Erythroblast (primary cell): ENCODE data around the gene KIAA1549.
"Not testable (repeated sequence)": the region's sequence is repeated elsewhere in the genome, so short reads cannot be mapped to it uniquely, and the experiment has no call there.

ENCODE experiments used
- DNase-seq, 2 experiments: peaks; one replicate each; lab custom pipeline; 2025; lab: John Stamatoyannopoulos, UW
- GATA1 ChIP-seq: IDR thresholded peaks from 2 replicates; pipeline ENCODE4 v1.6.1; 2011; ENCODE audit warnings: low read depth, mild to moderate bottlenecking, control low read depth, low read length, moderate library complexity
- POLR2A ChIP-seq: IDR thresholded peaks from 2 replicates; pipeline ENCODE4 v1.6.1; 2011; ENCODE audit warnings: mild to moderate bottlenecking, low read length

KIAA1549 gene

DNA sequence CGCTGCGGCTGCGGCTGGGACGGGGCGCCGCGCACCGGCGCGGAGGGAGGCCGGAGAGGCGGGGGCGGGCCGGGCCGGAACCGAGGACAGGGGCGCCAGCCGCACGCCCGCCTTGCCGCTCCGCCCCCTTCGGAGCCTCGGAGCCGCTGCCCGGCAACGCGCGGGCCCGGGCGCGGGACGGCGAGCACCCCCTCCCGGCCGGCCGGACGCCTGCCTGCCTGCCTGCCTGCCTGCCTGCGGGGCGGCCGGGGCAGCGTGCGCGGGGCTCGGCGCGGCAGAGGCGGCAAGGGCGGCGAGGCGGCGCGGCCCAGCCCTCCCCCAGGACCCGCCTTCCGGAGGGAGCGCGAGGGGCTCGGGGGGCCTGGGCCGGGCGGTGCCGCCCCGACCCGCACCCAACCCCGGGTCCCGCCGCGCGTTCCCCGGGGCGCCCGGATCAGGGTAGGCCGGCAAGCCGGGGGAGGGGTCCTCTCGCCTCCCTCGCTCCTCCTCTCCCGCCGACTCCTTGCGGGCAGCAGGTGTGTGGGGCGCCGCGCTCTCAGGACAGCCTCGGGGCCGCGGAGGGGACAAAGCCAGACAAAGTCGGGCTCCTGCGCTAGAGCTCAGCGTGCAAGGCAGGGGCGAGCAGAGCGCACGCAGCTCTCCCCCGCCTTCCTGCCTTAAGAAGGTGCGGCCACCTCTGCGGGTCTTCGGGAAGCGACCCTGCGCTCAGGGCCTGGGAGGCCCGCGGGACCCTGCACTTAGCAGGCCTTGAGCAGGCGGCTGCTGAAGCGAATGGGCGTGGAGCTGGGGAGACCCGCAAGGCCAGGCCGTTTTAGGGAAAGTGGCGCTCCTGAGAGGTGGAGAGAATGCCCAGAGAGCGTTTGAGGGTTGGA lies at the start of gene KIAA1549:
TSS of gene KIAA1549 (minus strand) at position 58 of the 872 bp plus-strand sequence. CDS start 120 bp downstream, outside the sequence.
- DNase-seq, result peak; percentile 77 to 83
- TF ChIP-seq GATA1 (no peak), POLR2A (no peak)

- TF ChIP-seq POLR2A (no peak), GATA1 (no peak)
- no peak for DNase-seq
These were observed 48.2 kb upstream of the KIAA1549 start for GRCh38 chr7:139029353-139029752.

- no peak for DNase-seq
- TF ChIP-seq POLR2A (no peak), GATA1 (no peak)
These were observed 45.4 kb upstream of the KIAA1549 start for GRCh38 chr7:139026551-139026950.

GRCh38 chr7:139025861-139026260 lies 44.7 kb upstream of the KIAA1549 start:
- DNase-seq, result not testable (repeated sequence)

DNA sequence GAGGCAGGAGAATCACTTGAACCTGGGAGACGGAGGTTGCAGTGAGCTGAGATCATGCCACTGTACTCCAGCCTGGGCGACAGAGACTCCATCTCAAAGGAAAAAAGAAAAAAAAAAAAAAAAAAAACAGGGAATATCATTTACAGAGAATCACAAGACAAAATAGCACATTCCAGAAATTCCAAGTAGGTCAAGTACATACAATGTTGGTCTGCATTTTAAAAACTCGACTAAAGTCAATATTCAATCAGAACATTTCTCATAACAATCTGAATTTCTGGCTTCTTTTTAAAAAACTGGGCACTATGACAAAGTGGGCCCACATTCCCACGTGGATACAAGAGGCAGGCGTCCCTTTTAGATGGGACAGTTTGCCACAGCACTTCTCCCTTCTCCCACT lies 41.9 kb upstream of the KIAA1549 start:
- DNase-seq, result no peak
- TF ChIP-seq POLR2A, result no peak
- TF ChIP-seq GATA1, result no peak

DNA sequence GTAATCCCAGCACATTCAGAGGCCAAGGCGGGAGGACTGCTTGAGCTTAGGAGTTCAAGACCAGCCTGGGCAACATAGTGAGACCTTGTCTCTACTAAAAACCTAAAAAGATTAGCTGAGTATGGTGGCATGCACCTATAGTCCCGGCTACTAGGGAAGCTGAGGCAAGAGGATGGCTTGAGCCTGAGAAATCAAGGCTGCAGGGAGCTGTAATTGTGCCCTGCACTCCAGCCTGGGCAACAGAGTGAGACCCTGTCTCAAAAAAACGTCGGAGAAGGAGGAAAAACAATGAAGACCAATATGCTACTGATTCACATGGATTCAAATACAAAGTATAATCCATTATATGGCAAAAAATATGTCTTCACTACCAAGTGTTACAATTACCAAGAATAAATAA lies 41.1 kb upstream of the KIAA1549 start:
- no peak for DNase-seq
- no peak for TF ChIP-seq POLR2A
- no peak for TF ChIP-seq GATA1

GRCh38 chr7:139018910-139019309 lies 37.7 kb upstream of the KIAA1549 start:
- TF ChIP-seq POLR2A, result no peak
- TF ChIP-seq GATA1, result no peak
- no peak for DNase-seq

DNA sequence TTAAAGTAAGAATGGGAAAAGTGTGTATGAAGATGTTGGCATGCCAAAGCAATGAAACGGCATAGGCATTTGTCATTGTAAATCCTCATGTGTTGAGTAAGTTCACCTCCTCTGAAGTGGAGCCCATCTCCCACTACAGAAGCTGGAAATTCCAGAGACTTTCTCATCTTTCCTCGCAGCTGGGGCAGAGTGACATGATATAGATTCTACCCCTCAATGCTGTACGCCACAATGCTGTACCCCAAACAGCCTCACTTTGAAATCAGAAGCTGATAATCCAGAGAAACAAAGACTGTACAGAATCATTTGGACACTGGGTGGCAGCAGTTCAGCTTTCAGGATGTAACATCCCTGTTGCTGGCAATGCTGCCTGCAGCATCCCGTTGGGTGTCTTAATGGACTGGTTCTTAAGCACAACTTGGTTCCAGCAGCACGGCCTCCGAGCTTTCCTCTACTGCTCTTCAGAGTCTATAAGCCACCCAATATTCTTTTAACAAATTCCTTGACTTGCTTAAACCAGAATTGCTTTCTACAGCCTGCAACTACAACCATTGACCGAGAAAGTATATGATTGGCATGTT lies 35.8 kb upstream of the KIAA1549 start:
- peak; percentile 75 to 83 for DNase-seq
- TF ChIP-seq POLR2A (no peak), GATA1 (no peak)

GRCh38 chr7:139011373-139011772 lies 30.2 kb upstream of the KIAA1549 start:
- no peak for DNase-seq
- TF ChIP-seq POLR2A (no peak), GATA1 (no peak)

DNA sequence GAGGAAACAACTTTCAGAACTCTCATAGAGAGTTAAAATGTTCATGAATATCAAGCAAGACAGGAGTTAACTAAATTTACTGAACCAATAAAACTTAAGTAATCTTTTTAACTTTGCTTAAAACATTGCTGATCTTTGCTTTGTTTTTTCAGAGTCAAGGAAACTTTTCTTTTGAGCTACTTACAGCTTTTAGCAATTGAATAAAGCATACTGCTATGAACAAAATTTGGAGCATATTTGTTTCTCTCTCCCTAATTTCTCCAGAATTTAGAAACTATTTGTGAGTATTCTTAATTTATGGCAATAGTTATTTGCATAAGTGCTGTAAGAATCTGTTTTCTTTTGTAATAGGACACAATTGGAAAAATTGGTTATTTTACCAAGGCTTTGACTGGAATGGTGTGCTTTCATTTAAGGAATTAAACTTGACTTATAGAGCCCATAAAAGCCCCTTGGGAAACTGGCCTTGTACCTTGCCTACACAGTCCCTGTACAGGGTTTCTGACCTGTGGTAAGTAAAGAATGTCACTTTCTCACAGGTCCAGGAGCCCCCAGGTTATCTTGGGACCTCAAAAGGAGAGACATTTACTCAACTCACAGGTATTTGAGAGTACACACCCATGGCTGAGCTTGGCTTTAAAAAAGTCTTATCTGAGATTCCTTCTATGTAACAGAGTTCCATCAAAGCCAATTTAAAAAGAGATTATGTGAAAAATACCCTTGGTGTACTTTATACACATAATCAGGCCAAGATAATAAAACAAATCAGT lies 23.3 kb upstream of the KIAA1549 start:
- TF ChIP-seq GATA1, result no peak
- TF ChIP-seq POLR2A, result no peak
- DNase-seq, result no peak

- TF ChIP-seq POLR2A (no peak), GATA1 (no peak)
- no peak for DNase-seq
These were observed 18.2 kb upstream of the KIAA1549 start for GRCh38 chr7:138999414-138999813.

DNA sequence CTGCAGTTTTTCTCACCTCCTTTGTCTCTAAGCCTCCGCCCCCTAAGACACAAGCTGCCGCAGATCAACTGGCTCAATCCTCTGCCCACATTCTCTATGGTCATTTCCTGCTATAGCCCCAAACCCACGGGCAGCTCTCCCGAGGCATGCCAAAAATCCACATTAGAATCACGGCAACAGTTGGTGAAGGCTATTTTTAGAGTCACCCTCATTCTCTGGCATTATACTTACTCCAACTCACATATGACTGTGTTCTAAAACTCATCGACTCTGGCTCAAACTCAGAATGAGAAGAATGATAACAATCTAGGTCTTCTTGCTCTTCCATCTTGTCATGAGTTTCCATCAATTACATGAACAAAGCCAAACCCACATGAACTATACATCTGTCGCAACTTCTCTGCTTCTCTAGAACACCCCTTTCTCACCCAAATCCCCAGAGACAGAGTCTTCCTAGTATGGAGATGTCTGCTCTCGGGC lies 10.9 kb upstream of the KIAA1549 start:
- no peak for DNase-seq

DNA sequence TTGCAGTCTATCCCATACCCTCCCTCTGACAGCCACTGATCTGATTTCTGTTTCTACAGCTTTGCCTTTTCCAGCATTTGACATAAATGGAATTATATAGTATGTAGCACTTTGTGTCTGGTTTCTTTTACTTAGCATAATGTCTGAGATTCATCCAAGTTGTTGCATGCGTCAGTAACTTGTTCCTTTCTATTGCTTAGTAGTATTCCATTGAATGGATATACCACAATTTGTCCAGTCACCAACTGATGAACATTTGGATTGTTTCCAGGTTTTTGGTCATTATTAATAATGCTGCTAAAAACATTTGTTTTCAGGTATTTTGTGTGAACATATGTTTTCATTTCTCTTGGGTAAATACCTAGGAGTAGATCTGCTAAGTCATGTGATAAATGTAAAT lies 6.5 kb upstream of the KIAA1549 start:
- no peak for DNase-seq
- no peak for TF ChIP-seq GATA1

More for the DNA sequence above, 10.9 kb upstream of the KIAA1549 start:
- TF ChIP-seq GATA1 (no peak), POLR2A (no peak)

GRCh38 chr7:138982204-138982623 lies 1.0 kb upstream of the KIAA1549 start:
- DNase-seq, result no peak
- TF ChIP-seq GATA1, result no peak
- no peak for TF ChIP-seq POLR2A
